Ascending aorta (tissue), 2 donors: Measurements from ENCODE around the gene FALEC. TPM values are rescaled to one million over a fixed set of nuclear protein-coding genes. Genes with fewer than 3 reads are reported as not detected.

Experiments
- DNase-seq, 2 donors: peaks; one replicate each; pipeline ENCODE4 v3.0.0-alpha.2; 2019; ENCODE audit warnings: low spot score in 2 of 2
- H3K27ac ChIP-seq, 2 donors: fragments of 200-600 bp; sonication (generic); one replicate each; pipeline ENCODE4 v1.5.1; 2016 to 2017; ENCODE audit warnings: mild to moderate bottlenecking in 1 of 2
- H3K27me3 ChIP-seq: fragments of 200-600 bp; sonication (generic); one replicate; pipeline ENCODE4 v1.5.1; 2017
- H3K36me3 ChIP-seq, 2 donors: fragments of 200-600 bp; sonication (generic); one replicate each; pipeline ENCODE4 v1.5.1; 2016
- H3K4me1 ChIP-seq, 2 donors: fragments of 200-600 bp; sonication (generic); one replicate each; pipeline ENCODE4 v1.5.1; 2016 to 2017; ENCODE audit warnings: mild to moderate bottlenecking in 1 of 2
- H3K4me3 ChIP-seq, 2 donors: fragments of 200-600 bp; sonication (generic); one replicate each; pipeline ENCODE4 v1.5.1; 2016 to 2017; ENCODE audit warnings: mild to moderate bottlenecking in 1 of 2
- H3K9me3 ChIP-seq, 2 donors: fragments of 200-600 bp; sonication (generic); one replicate each; pipeline ENCODE4 v1.5.1; 2016
- CTCF ChIP-seq, 3 experiments: fragments of 200-600 bp in 2 of 3; fragments of 450-650 bp in 1 of 3; sonication (generic) in 2 of 3; IDR thresholded peaks; one replicate each; pipeline ENCODE4 v1.5.1; 2016 to 2019; ENCODE audit warnings: antibody characterized with exemption in 3 of 3, mild to moderate bottlenecking in 1 of 3, moderate library complexity in 1 of 3
- intact Hi-C: fragments of 100-400 bp; cut with DNase I; formaldehyde crosslinking; loops from one replicate; pipeline ENCODE4 v1.15.1; 2023
- total RNA-seq: library from RNA; depleted of rRNA; stranded (reverse); fragments of >200 nt; gene quantifications from one replicate; pipeline ENCODE4 v1.1.0, GENCODE V29; 2016

FALEC gene
- total RNA-seq, 1 donor from 2014 or later, result not detected

- intact Hi-C loops, result no loop called here
- H3K4me3 ChIP-seq, result no peak overlapping the region
- TF ChIP-seq CTCF (IDR thresholded peaks at IDR 0.05), result no peak
- no peaks in the 10 kb centered on the region for H3K27me3 ChIP-seq
- H3K9me3 ChIP-seq, result no peaks in the 10 kb centered on the region
- no peak for DNase-seq
- no peak overlapping the region for H3K27ac ChIP-seq
- peaks cover 6 to 12% of the 10 kb centered on the region in 2 donors for H3K4me1 ChIP-seq
- H3K36me3 ChIP-seq, result no peaks in the 10 kb centered on the region
Observed at GRCh38 chr1:150529017-150529416, 13.5 kb downstream of the FALEC start.

GRCh38 chr1:150530491-150531159, 15.1 kb downstream of the FALEC start:
- no peak for DNase-seq

GRCh38 chr1:150532860-150533259, 17.3 kb downstream of the FALEC start:
- Histone ChIP-seq H3K36me3 (no peaks in the 10 kb centered on the region), H3K4me1 (peaks cover 20 to 25% of the 10 kb centered on the region in 2 donors), H3K27me3 (no peaks in the 10 kb centered on the region), H3K4me3 (peak overlapping the region; percentile 12 to 31), H3K9me3 (no peaks in the 10 kb centered on the region), H3K27ac (peak overlapping the region; percentile 89 to 92)
- TF ChIP-seq CTCF (IDR thresholded peaks at IDR 0.05), result no peak
- no peak for DNase-seq
- intact Hi-C loops, result loop anchor here (1.0 to 10.0 kb wide), 5 partner anchors 18 to 168 kb away; partner anchors contain the start of genes FALEC, RPRD2 and TARS2

More at GRCh38 chr1:150530491-150531159, 15.1 kb downstream of the FALEC start:
- no peaks in the 10 kb centered on the region for H3K27me3 ChIP-seq
- no peaks in the 10 kb centered on the region for H3K36me3 ChIP-seq
- TF ChIP-seq CTCF (IDR thresholded peaks at IDR 0.05), result no peak
- intact Hi-C loops, result loop anchor here (5.0 to 10.0 kb wide), 2 partner anchors 43 to 166 kb away; partner anchors contain the start of genes RPRD2 and TARS2
- no peaks in the 10 kb centered on the region for H3K9me3 ChIP-seq
- no peak overlapping the region for H3K27ac ChIP-seq
- H3K4me1 ChIP-seq, result peaks cover 10 to 15% of the 10 kb centered on the region in 2 donors
- H3K4me3 ChIP-seq, result no peak overlapping the region

- no peak for DNase-seq
- H3K27ac ChIP-seq, result peak overlapping the region; percentile 89 to 92
- no peaks in the 10 kb centered on the region for H3K9me3 ChIP-seq
- peaks cover 25 to 30% of the 10 kb centered on the region in 2 donors for H3K4me1 ChIP-seq
- no peak for TF ChIP-seq CTCF (IDR thresholded peaks at IDR 0.05)
- H3K36me3 ChIP-seq, result no peaks in the 10 kb centered on the region
- H3K27me3 ChIP-seq, result no peaks in the 10 kb centered on the region
- H3K4me3 ChIP-seq, result no peak overlapping the region
- intact Hi-C loops, result loop anchor here (5.0 to 10.0 kb wide), 2 partner anchors 47 to 169 kb away; partner anchors contain the start of genes RPRD2 and TARS2
Observed at GRCh38 chr1:150534002-150534401, 18.4 kb downstream of the FALEC start.

- peaks cover 25 to 30% of the 10 kb centered on the region in 2 donors for H3K4me1 ChIP-seq
- no peak for TF ChIP-seq CTCF (IDR thresholded peaks at IDR 0.05)
- DNase-seq, result no peak
- H3K36me3 ChIP-seq, result no peaks in the 10 kb centered on the region
- no peaks in the 10 kb centered on the region for H3K27me3 ChIP-seq
- H3K4me3 ChIP-seq, result no peak overlapping the region
- intact Hi-C loops, result loop anchor here (10.0 kb wide), 1 partner anchor 171 kb away; the partner anchor contains the start of gene RPRD2
- peak overlapping the region; percentile 89 to 92 for H3K27ac ChIP-seq
- no peaks in the 10 kb centered on the region for H3K9me3 ChIP-seq
Observed at GRCh38 chr1:150535511-150536287, 20.1 kb downstream of the FALEC start.
